Testis (tissue), 3 donors: ENCODE data around the gene LRP2. TPM values are rescaled to one million over a fixed set of nuclear protein-coding genes. Genes with fewer than 3 reads are reported as not detected.

Source experiments
- DNase-seq: peaks from one replicate; pipeline ENCODE4 v3.0.0-alpha.2; 2019
- H3K27ac ChIP-seq, 2 donors: fragments of 200-600 bp; sonication (generic); one replicate each; pipeline ENCODE4 v1.5.1; 2019
- H3K27me3 ChIP-seq: fragments of 200-600 bp; sonication (generic); one replicate; pipeline ENCODE4 v1.5.1; 2019
- H3K36me3 ChIP-seq: fragments of 200-600 bp; sonication (generic); one replicate; pipeline ENCODE4 v1.5.1; 2017; ENCODE audit warnings: low read depth; ENCODE audit errors: missing control alignments
- H3K4me1 ChIP-seq: fragments of 200-600 bp; sonication (generic); one replicate; pipeline ENCODE4 v1.5.1; 2019
- H3K4me3 ChIP-seq, 2 donors: fragments of 200-600 bp; sonication (generic); one replicate each; pipeline ENCODE4 v1.5.1; 2017 to 2019
- H3K9me3 ChIP-seq: fragments of 200-600 bp; sonication (generic); one replicate; pipeline ENCODE4 v1.5.1; 2017
- CTCF ChIP-seq, 3 experiments: fragments of 450-650 bp in 2 of 3; fragments of 200-600 bp in 1 of 3; sonication (generic) in 1 of 3; IDR thresholded peaks; one replicate each; pipeline ENCODE4 v1.5.1; 2016 to 2019; ENCODE audit warnings: antibody characterized with exemption in 3 of 3, mild to moderate bottlenecking in 2 of 3, moderate library complexity in 1 of 3
- POLR2A ChIP-seq: fragments of 450-650 bp; IDR thresholded peaks from one replicate; pipeline ENCODE4 v1.6.1; 2017; ENCODE audit warnings: antibody characterized with exemption, mild to moderate bottlenecking, moderate library complexity
- WGBS, 2 donors: methylation state at CpG; one replicate each; pipeline ENCODE4 v1.1.5; 2018; 5-methylcytosine and 5-hydroxymethylcytosine counted together
- intact Hi-C: fragments of 100-400 bp; cut with DNase I; formaldehyde crosslinking; loops from one replicate; pipeline ENCODE4 v1.15.1; 2023; ENCODE audit warnings: low total_unique reads
- polyA plus RNA-seq: library from polyadenylated mRNA; stranded (reverse); fragments of 350-450 nt; fragmentation: Illumina TruSeq; extraction: RNeasy Lipid Tissue Mini Kit (QIAGEN cat#74804); gene quantifications from one replicate; pipeline ENCODE4 v1.2.3, GENCODE V29; 2014; ENCODE audit warnings: low read depth, low replicate concordance; ENCODE audit not compliant: insufficient read depth
- total RNA-seq, 2 donors: library from RNA; depleted of rRNA; stranded (reverse); fragments of >200 nt; gene quantifications; one replicate each; pipeline ENCODE4 v1.2.3, GENCODE V29; 2016

The LRP2 gene
- total and polyA plus RNA-seq, 3 donors from 2014 or later, result 3.0 to 9.3 (median 4.1) TPM

- intact Hi-C loops, result no loop called here
- H3K27ac ChIP-seq, result no peak overlapping the region
- no peaks in the 10 kb centered on the region for H3K4me1 ChIP-seq
- 79 to 86% methylated on average over 1 of the region's 1 CpG for WGBS, 2 donors
- H3K36me3 ChIP-seq, result no peaks in the 10 kb centered on the region
- DNase-seq, result no peak
- no peaks in the 10 kb centered on the region for H3K27me3 ChIP-seq
- H3K4me3 ChIP-seq, result no peak overlapping the region
- H3K9me3 ChIP-seq, result no peaks in the 10 kb centered on the region
- TF ChIP-seq POLR2A (no peak), CTCF (IDR thresholded peaks at IDR 0.05) (no peak)
Observed at GRCh38 chr2:169158874-169159273, 203.5 kb downstream of the LRP2 start.

GRCh38 chr2:169146220-169146619 lies 216.1 kb downstream of the LRP2 start:
- 89 to 96% methylated on average over 2 of the region's 2 CpGs for WGBS, 2 donors
- TF ChIP-seq CTCF (IDR thresholded peaks at IDR 0.05) (no peak), POLR2A (no peak)
- intact Hi-C loops, result no loop called here
- no peaks in the 10 kb centered on the region for H3K4me1 ChIP-seq
- no peak overlapping the region for H3K4me3 ChIP-seq
- DNase-seq, result no peak
- no peak overlapping the region for H3K27ac ChIP-seq
- no peaks in the 10 kb centered on the region for H3K27me3 ChIP-seq
- H3K36me3 ChIP-seq, result no peaks in the 10 kb centered on the region
- H3K9me3 ChIP-seq, result no peaks in the 10 kb centered on the region

GRCh38 chr2:169143998-169144397 lies 218.3 kb downstream of the LRP2 start:
- 70 to 89% methylated on average over 3 of the region's 3 CpGs for WGBS, 2 donors
- DNase-seq, result no peak
- intact Hi-C loops, result no loop called here

GRCh38 chr2:169141713-169142352 lies 220.5 kb downstream of the LRP2 start:
- 53% methylated on average over 10 of the region's 10 CpGs for WGBS, 2 donors

More at GRCh38 chr2:169143998-169144397, 218.3 kb downstream of the LRP2 start:
- Histone ChIP-seq H3K27ac (no peak overlapping the region), H3K4me3 (no peak overlapping the region), H3K27me3 (no peaks in the 10 kb centered on the region), H3K9me3 (no peaks in the 10 kb centered on the region), H3K36me3 (no peaks in the 10 kb centered on the region), H3K4me1 (no peaks in the 10 kb centered on the region)
- no peak for TF ChIP-seq CTCF (IDR thresholded peaks at IDR 0.05)
- TF ChIP-seq POLR2A, result no peak

More at GRCh38 chr2:169141713-169142352, 220.5 kb downstream of the LRP2 start:
- no peak overlapping the region for H3K4me3 ChIP-seq
- DNase-seq, result peak; percentile 80
- no peaks in the 10 kb centered on the region for H3K9me3 ChIP-seq
- intact Hi-C loops, result no loop called here
- H3K4me1 ChIP-seq, result no peaks in the 10 kb centered on the region
- no peaks in the 10 kb centered on the region for H3K27me3 ChIP-seq
- TF ChIP-seq POLR2A (no peak), CTCF (IDR thresholded peaks at IDR 0.05) (peak; percentile 43 to 75 (median 62))
- H3K27ac ChIP-seq, result no peak overlapping the region
- no peaks in the 10 kb centered on the region for H3K36me3 ChIP-seq
